K562 (cell line): Measurements from ENCODE around the gene DNAJB12. TPM values are rescaled to one million over a fixed set of nuclear protein-coding genes. Genes with fewer than 3 reads are reported as not detected.

Experiments
- ARID1B ChIP-seq: fragments of 450-650 bp; IDR thresholded peaks from 2 replicates; pipeline ENCODE4 v1.6.1; 2016; ENCODE audit warnings: antibody characterized with exemption, mild to moderate bottlenecking, inconsistent platforms
- ARNT ChIP-seq, 2 experiments: fragments of 450-650 bp; IDR thresholded peaks; 2 replicates each; pipeline ENCODE4 v1.6.1; 2016; ENCODE audit warnings: mild to moderate bottlenecking in 1 of 2
- DEAF1 ChIP-seq: fragments of 450-650 bp; formaldehyde crosslinking; IDR thresholded peaks from 2 replicates; pipeline ENCODE4 v1.4.0; 2020; ENCODE audit warnings: mild to moderate bottlenecking, moderate library complexity
- DIDO1 ChIP-seq: fragments of 450-650 bp; IDR thresholded peaks from 2 replicates; pipeline ENCODE4 v1.6.1; 2016; ENCODE audit warnings: low read depth, missing biosample characterization, missing genetic modification characterization
- ELF4 ChIP-seq: fragments of 450-650 bp; formaldehyde crosslinking; IDR thresholded peaks from 2 replicates; pipeline ENCODE4 v1.4.0; 2022; ENCODE audit warnings: missing genetic modification characterization
- GATAD2A ChIP-seq: fragments of 450-650 bp; IDR thresholded peaks from 2 replicates; pipeline ENCODE4 v1.6.1; 2017
- HIVEP1 ChIP-seq: fragments of 250-450 bp; sonication (Bioruptor Pico); IDR thresholded peaks from 2 replicates; pipeline ENCODE4 v1.4.0; 2020; ENCODE audit warnings: mild to moderate bottlenecking
- HLTF ChIP-seq: fragments of 450-650 bp; IDR thresholded peaks from 2 replicates; pipeline ENCODE4 v1.6.1; 2016
- MYBL2 ChIP-seq, 2 experiments: fragments of 450-650 bp in 1 of 2; sonication (generic) in 1 of 2; formaldehyde crosslinking in 1 of 2; IDR thresholded peaks; 2 replicates each; pipeline versions ENCODE4 v1.6.1 to v1.8.1; 2017 to 2022; ENCODE audit warnings: borderline replicate concordance in 1 of 2, inconsistent platforms in 1 of 2, low read depth in 1 of 2, mild to moderate bottlenecking in 1 of 2, missing genetic modification reagents in 1 of 2, moderate library complexity in 1 of 2
- NFE2L1 ChIP-seq: fragments of 450-650 bp; IDR thresholded peaks from 2 replicates; pipeline ENCODE4 v1.6.1; 2016; ENCODE audit warnings: missing genetic modification characterization, low read depth, mild to moderate bottlenecking, missing compliant biosample characterization, moderate library complexity, borderline replicate concordance
- NR4A1 ChIP-seq, 2 experiments: fragments of 250-450 bp in 1 of 2; fragments of 450-650 bp in 1 of 2; sonication (Bioruptor Pico) in 1 of 2; IDR thresholded peaks; 2 replicates each; pipeline versions ENCODE4 v1.4.0 to v1.6.1; 2016 to 2020; ENCODE audit warnings: mild to moderate bottlenecking in 2 of 2, missing compliant biosample characterization in 1 of 2, missing genetic modification characterization in 1 of 2, moderate library complexity in 1 of 2
- PTRF ChIP-seq: fragments of 450-650 bp; IDR thresholded peaks from 2 replicates; pipeline ENCODE4 v1.6.1; 2016; ENCODE audit warnings: mild to moderate bottlenecking, missing genetic modification characterization, missing compliant biosample characterization
- RBM34 ChIP-seq: fragments of 200-400 bp; formaldehyde crosslinking; IDR thresholded peaks from 2 replicates; pipeline ENCODE4 v1.6.1; 2018; ENCODE audit warnings: low read length, borderline replicate concordance; ENCODE audit not compliant: insufficient read depth
- RFX7 ChIP-seq: fragments of 250-450 bp; sonication (Bioruptor Pico); IDR thresholded peaks from 2 replicates; pipeline ENCODE4 v1.5.1; 2021; ENCODE audit warnings: mild to moderate bottlenecking
- RNF219 ChIP-seq: fragments of 250-450 bp; sonication (Bioruptor Pico); IDR thresholded peaks from 2 replicates; pipeline ENCODE4 v1.5.0; 2022; ENCODE audit warnings: mild to moderate bottlenecking
- SNRNP70 ChIP-seq: fragments of 200-400 bp; formaldehyde crosslinking; optimal IDR thresholded peaks from 2 replicates; pipeline ENCODE3; 2017; ENCODE audit warnings: low read depth, low read length
- VEZF1 ChIP-seq: fragments of 200-800 bp; sonication (Bioruptor generic); IDR thresholded peaks from 2 replicates; pipeline ENCODE4 v1.6.1; 2017; ENCODE audit warnings: missing genetic modification characterization, missing compliant biosample characterization
- YY1 ChIP-seq, 3 experiments: IDR thresholded peaks; 2 replicates each; pipeline ENCODE4 v1.6.1; 2011; ENCODE audit warnings: low read length in 2 of 3, mild to moderate bottlenecking in 2 of 3, moderate library complexity in 2 of 3, borderline replicate concordance in 1 of 3, control low read depth in 1 of 3, low read depth in 1 of 3; ENCODE audit not compliant: insufficient read depth in 3 of 3, insufficient replicate concordance in 2 of 3, control insufficient read depth in 1 of 3, insufficient read length in 1 of 3; ENCODE audit errors: extremely low read depth in 1 of 3
- ZBTB8A ChIP-seq: fragments of 450-650 bp; IDR thresholded peaks from 2 replicates; pipeline ENCODE4 v1.6.1; 2018; ENCODE audit warnings: mild to moderate bottlenecking, moderate library complexity; ENCODE audit not compliant: partially characterized antibody
- ZNF143 ChIP-seq: sonication (generic); formaldehyde crosslinking; IDR thresholded peaks from 2 replicates; pipeline ENCODE4 v1.9.0; 2022; ENCODE audit warnings: mild to moderate bottlenecking, missing genetic modification reagents
- polyA plus RNA-seq, 8 experiments: library from polyadenylated mRNA; depleted of rRNA in 4 of 8; stranded (reverse) in 5 of 8; unstranded in 3 of 8; fragments of >200 nt; fragmentation: Nextera tagmentation in 2 of 8; fragmentation: Illumina TruSeq in 1 of 8; extraction: Ambion mirVana in 2 of 8; extraction: Trizol in 1 of 8; gene quantifications; 2 replicates each; pipeline versions ENCODE4 v1.2.1 to v1.2.3, GENCODE V29; 2011 to 2014; ENCODE audit warnings: inconsistent platforms in 1 of 8, missing spikeins in 1 of 8
- total RNA-seq, 7 experiments: library from RNA; depleted of rRNA in 6 of 7; stranded (reverse); fragments of >200 nt in 6 of 7; fragmentation: Illumina TruSeq in 2 of 7; extraction: Trizol in 2 of 7; gene quantifications; 2 replicates each; pipeline versions ENCODE4 v1.2.1 to v1.2.3, GENCODE V29; 2011 to 2021; ENCODE audit warnings: low replicate concordance in 1 of 7

DNAJB12 gene
- total and polyA plus RNA-seq, 9 of the 15 experiments (the other 6 are each of a cell fraction or from before 2014, with no cell fraction given) = 3.5 to 31.5 (median 20.3) TPM

GRCh38 chr10:72321248-72322029 is 33.3 kb downstream of the DNAJB12 start (continued):
- TF ChIP-seq RNF219 (CRISPR knock-in tag) = no peak
- TF ChIP-seq ARID1B = no peak
- no peak for TF ChIP-seq NR4A1 (CRISPR knock-in tag; IDR thresholded peaks at IDR 0.05)
- peak; percentile 88 for TF ChIP-seq NR4A1 (tag; IDR thresholded peaks at IDR 0.05)
- TF ChIP-seq ZNF143 (CRISPR knock-in tag) = no peak
- peak; percentile 28 for TF ChIP-seq DEAF1 (CRISPR knock-in tag)
- TF ChIP-seq NFE2L1 (tag) = no peak
- TF ChIP-seq ARNT (IDR thresholded peaks at IDR 0.05) = no peak
- no peak for TF ChIP-seq PTRF (tag)
- TF ChIP-seq ELF4 (CRISPR knock-in tag) = peak; percentile 75
- no peak; the same call in 1 of the 2 replicates for TF ChIP-seq HLTF
- TF ChIP-seq ZBTB8A = no peak
- no peak for TF ChIP-seq MYBL2 (IDR thresholded peaks at IDR 0.05; ENCODE audit: low read depth)
- no peak for TF ChIP-seq MYBL2 (CRISPR knock-in tag; IDR thresholded peaks at IDR 0.05; ENCODE audit: borderline replicate concordance)
- peak; percentile 88; the same call in 1 of the 2 replicates for TF ChIP-seq VEZF1
- no peak for TF ChIP-seq GATAD2A
- no peak for TF ChIP-seq DIDO1 (tag)
- no peak for TF ChIP-seq SNRNP70
- TF ChIP-seq YY1 (IDR thresholded peaks at IDR 0.05; ENCODE audit: borderline replicate concordance in 1 of 3, control insufficient read depth in 1 of 3, extremely low read depth in 1 of 3, insufficient read depth in 3 of 3, insufficient read length in 1 of 3, insufficient replicate concordance in 2 of 3, low read depth in 1 of 3, low read length in 2 of 3) = no peak
- no peak; the same call in 1 of the 2 replicates for TF ChIP-seq HIVEP1
- TF ChIP-seq RBM34 = no peak
- TF ChIP-seq RFX7 (CRISPR knock-in tag) = no peak
